Gastrocnemius medialis (tissue), 4 donors: ENCODE data around the gene CALCA. TPM values are rescaled to one million over a fixed set of nuclear protein-coding genes. Genes with fewer than 3 reads are reported as not detected.

ENCODE experiments used
- ATAC-seq, 2 donors: fragments of 150-250 bp; one replicate each; pipeline ENCODE4 v1.9.1; 2016
- DNase-seq, 2 donors: peaks; one replicate each; pipeline ENCODE4 v3.0.0-alpha.2; 2019
- H3K27ac ChIP-seq, 4 donors: fragments of 200-600 bp; sonication (generic); 1 replicate in 1 of 4; 2 replicates in 3 of 4; pipeline ENCODE4 v1.5.1; 2016 to 2018; ENCODE audit warnings: mild to moderate bottlenecking in 2 of 4, moderate library complexity in 1 of 4
- H3K27me3 ChIP-seq, 3 donors: fragments of 200-600 bp; sonication (generic) in 2 of 3; 1 replicate in 1 of 3; 2 replicates in 2 of 3; pipeline versions ENCODE4 v1.5.1 to v1.6.0; 2016 to 2019; ENCODE audit warnings: mild to moderate bottlenecking in 1 of 3, moderate library complexity in 1 of 3
- H3K36me3 ChIP-seq, 2 donors: fragments of 200-600 bp; sonication (generic) in 1 of 2; one replicate each; pipeline ENCODE4 v1.5.1; 2017 to 2018
- H3K4me1 ChIP-seq, 2 donors: fragments of 200-600 bp; sonication (generic) in 1 of 2; one replicate each; pipeline ENCODE4 v1.5.1; 2016 to 2017; ENCODE audit warnings: mild to moderate bottlenecking in 2 of 2
- H3K4me3 ChIP-seq, 4 donors: fragments of 200-600 bp; sonication (generic) in 3 of 4; 1 replicate in 1 of 4; 2 replicates in 3 of 4; pipeline ENCODE4 v1.5.1; 2016 to 2019; ENCODE audit warnings: mild to moderate bottlenecking in 2 of 4
- H3K9me3 ChIP-seq, 3 donors: fragments of 200-600 bp; sonication (generic) in 2 of 3; 1 replicate in 1 of 3; 2 replicates in 2 of 3; pipeline ENCODE4 v1.5.1; 2016 to 2019
- POLR2A ChIP-seq, 2 donors: fragments of 450-650 bp; IDR thresholded peaks; one replicate each; pipeline ENCODE4 v1.6.1; 2017; ENCODE audit warnings: antibody characterized with exemption in 2 of 2, mild to moderate bottlenecking in 2 of 2, moderate library complexity in 2 of 2
- in situ Hi-C, 4 donors: fragments of 200-750 bp; cut with MboI; loops; one replicate each; pipeline versions ENCODE4 v1.15.0 to v1.8.0; 2017; ENCODE audit warnings: low sequenced_read_pairs in 4 of 4
- intact Hi-C: fragments of 100-400 bp; cut with DNase I; formaldehyde crosslinking; loops from one replicate; pipeline ENCODE4 v1.15.1; 2023; ENCODE audit warnings: low total_unique reads
- total RNA-seq, 4 donors: library from RNA; depleted of rRNA; stranded (reverse); fragments of >200 nt; gene quantifications; one replicate each; pipeline versions ENCODE4 v1.1.0 to v1.2.3, GENCODE V29; 2016
- TF ChIP-seq, protein P1 (sequence below), 5 experiments: fragments of 450-650 bp in 3 of 5; fragments of 200-600 bp in 2 of 5; sonication (generic) in 2 of 5; IDR thresholded peaks in 4 of 5; conservative IDR thresholded peaks in 1 of 5; 1 replicate in 4 of 5; 2 replicates in 1 of 5; pipeline ENCODE4 v1.5.1; 2016 to 2019; ENCODE audit warnings: antibody characterized with exemption in 5 of 5, mild to moderate bottlenecking in 3 of 5, moderate library complexity in 3 of 5

Gene CALCA, protein sequence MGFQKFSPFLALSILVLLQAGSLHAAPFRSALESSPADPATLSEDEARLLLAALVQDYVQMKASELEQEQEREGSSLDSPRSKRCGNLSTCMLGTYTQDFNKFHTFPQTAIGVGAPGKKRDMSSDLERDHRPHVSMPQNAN
- not detected for total RNA-seq

DNA sequence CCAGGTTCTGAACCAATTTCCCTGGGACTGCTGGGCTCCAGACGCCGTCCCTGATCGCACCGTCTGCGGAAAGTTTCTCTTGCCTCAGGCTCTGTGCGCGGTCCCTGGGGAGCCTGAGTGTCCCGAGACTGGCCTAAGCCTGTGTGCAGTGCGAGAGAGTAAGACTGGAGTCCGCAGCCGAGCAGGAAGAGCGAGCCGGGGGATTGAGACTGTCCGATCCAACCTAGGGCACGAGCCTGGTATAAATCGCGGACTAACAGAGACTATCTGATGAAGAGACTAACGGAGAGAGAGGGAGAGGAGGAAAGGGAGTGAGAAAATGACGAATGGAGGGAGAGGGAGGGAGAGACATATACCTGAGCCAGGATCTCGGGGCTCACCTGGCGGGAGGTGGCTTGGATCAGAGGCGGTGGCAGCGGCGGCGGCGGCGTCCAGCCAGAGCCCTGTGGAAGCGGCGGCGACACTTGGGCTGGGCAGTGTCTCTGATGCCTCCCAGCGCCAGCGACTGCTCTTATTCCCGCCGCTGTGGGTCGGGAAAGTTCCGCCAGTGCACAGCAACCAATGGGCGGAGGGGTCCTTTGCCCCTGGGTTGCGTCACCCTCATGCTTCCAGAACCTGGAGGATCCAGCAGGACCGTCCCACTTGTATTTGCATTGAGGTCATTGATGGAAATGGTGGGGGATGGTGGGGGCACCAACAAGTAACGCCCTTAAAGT is at the start of gene CALCA:
CALCA (minus strand) TSS at position 487 of the 716 bp plus-strand sequence. CDS start 1,159 bp downstream, outside the sequence.
- Histone ChIP-seq H3K4me1 (peaks cover 14 to 32% of the 10 kb centered on the region in 2 donors), H3K4me3 (peak within 1 kb of the TSS in 1 of 4 donors; percentile 20), H3K27me3 (peaks cover 72 to 75% (median 74%) of the 10 kb centered on the region in 3 donors), H3K9me3 (no peaks in the 10 kb centered on the region), H3K36me3 (no peaks in the 10 kb centered on the region), H3K27ac (no peak within 1 kb of the TSS)
- TF ChIP-seq, protein P1, sequence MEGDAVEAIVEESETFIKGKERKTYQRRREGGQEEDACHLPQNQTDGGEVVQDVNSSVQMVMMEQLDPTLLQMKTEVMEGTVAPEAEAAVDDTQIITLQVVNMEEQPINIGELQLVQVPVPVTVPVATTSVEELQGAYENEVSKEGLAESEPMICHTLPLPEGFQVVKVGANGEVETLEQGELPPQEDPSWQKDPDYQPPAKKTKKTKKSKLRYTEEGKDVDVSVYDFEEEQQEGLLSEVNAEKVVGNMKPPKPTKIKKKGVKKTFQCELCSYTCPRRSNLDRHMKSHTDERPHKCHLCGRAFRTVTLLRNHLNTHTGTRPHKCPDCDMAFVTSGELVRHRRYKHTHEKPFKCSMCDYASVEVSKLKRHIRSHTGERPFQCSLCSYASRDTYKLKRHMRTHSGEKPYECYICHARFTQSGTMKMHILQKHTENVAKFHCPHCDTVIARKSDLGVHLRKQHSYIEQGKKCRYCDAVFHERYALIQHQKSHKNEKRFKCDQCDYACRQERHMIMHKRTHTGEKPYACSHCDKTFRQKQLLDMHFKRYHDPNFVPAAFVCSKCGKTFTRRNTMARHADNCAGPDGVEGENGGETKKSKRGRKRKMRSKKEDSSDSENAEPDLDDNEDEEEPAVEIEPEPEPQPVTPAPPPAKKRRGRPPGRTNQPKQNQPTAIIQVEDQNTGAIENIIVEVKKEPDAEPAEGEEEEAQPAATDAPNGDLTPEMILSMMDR (IDR thresholded peaks at IDR 0.05 in 4 of 5, conservative IDR thresholded peaks at IDR 0.05 in 1 of 5): no peak
- no peak for TF ChIP-seq POLR2A (IDR thresholded peaks at IDR 0.05)
- ATAC-seq: no peak
- DNase-seq: no peak
- in situ Hi-C loops (no loop called here), intact Hi-C loops (no loop called here)

DNA sequence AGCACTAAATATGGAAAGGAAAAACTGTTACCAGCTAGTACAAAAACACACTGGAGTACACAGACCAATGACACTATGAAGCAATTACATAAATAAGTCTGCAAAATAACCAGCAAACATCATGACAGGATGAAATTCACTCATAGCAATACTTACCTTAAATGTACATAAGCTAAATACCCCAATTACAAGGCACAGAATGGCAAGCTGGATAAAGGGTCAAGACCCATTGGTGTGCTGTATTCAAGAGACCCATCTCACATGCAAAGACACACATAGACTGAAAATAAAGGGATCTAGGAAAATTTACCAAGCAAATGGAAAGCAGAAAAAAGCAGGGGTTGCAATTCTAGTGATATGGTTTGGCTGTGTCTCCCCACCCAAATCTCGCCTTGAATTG is 44.0 kb upstream of the CALCA start:
- Histone ChIP-seq H3K4me1 (no peaks in the 10 kb centered on the region), H3K36me3 (no peaks in the 10 kb centered on the region), H3K4me3 (no peak overlapping the region), H3K27ac (no peak overlapping the region), H3K9me3 (no peaks in the 10 kb centered on the region), H3K27me3 (no peaks in the 10 kb centered on the region)
- ATAC-seq (no peak), DNase-seq (no peak)
- in situ Hi-C loops (no loop called here), intact Hi-C loops (no loop called here)
- no peak for TF ChIP-seq POLR2A (IDR thresholded peaks at IDR 0.05)
- TF ChIP-seq, protein P1 (IDR thresholded peaks at IDR 0.05 in 4 of 5, conservative IDR thresholded peaks at IDR 0.05 in 1 of 5): no peak

DNA sequence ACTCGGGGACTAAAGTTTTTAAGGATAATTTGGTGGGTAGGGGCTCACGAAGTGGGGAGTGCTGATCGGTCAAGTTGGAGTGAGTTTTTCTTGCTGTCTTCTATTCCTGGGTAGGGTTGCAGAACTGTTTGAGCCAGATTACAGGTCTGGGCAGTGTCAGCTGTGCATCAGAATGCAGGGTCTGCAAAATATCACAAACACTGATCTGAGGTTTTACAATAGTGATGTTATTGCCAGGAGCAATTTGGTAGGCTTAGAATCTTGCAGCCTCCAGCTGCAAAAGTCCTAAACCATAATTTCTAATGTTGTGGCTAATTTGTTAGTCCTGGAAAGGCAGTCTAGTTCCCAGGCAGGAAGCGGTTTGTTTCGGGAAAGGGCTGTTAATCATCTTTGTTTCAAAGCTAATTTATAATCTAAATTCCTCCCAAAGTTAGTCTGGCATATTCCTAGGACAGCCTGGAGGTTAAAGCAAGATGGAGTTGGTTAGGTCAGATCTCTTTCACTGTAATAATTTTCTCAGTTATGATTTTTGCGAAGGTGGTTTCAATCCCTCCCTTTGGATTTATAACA is 39.7 kb upstream of the CALCA start:
- H3K36me3 ChIP-seq: no peaks in the 10 kb centered on the region
- no peaks in the 10 kb centered on the region for H3K9me3 ChIP-seq
- H3K27ac ChIP-seq: no peak overlapping the region
- no peak for TF ChIP-seq POLR2A (IDR thresholded peaks at IDR 0.05)
- TF ChIP-seq, protein P1 (IDR thresholded peaks at IDR 0.05 in 4 of 5, conservative IDR thresholded peaks at IDR 0.05 in 1 of 5): no peak
- no peak overlapping the region for H3K4me3 ChIP-seq
- DNase-seq: no peak
- no peak for ATAC-seq
- H3K27me3 ChIP-seq: no peaks in the 10 kb centered on the region
- intact Hi-C loops: no loop called here
- in situ Hi-C loops: no loop called here
- no peaks in the 10 kb centered on the region for H3K4me1 ChIP-seq

DNA sequence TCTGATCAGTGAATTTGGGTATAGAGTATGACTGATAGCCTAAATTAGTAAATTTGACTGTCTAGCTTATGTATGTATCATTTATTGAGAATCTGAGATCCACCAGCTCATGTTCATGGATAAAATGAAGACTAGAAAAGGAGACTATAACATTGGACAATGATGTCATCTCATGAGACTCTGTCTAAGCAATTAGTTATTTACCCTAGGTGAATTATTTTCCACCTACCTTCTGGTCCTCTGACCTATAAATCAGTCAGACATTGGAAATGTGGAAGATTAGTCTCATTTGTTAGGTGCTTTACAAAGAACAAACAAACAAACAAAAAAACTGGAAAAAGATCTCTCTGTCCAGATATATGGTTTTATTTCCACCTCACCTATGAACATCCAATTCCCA is 38.7 kb upstream of the CALCA start:
- Histone ChIP-seq H3K4me3 (no peak overlapping the region), H3K27me3 (no peaks in the 10 kb centered on the region), H3K4me1 (no peaks in the 10 kb centered on the region), H3K9me3 (no peaks in the 10 kb centered on the region), H3K27ac (no peak overlapping the region), H3K36me3 (no peaks in the 10 kb centered on the region)
- TF ChIP-seq, protein P1 (IDR thresholded peaks at IDR 0.05 in 4 of 5, conservative IDR thresholded peaks at IDR 0.05 in 1 of 5): no peak
- no peak for TF ChIP-seq POLR2A (IDR thresholded peaks at IDR 0.05)
- in situ Hi-C loops (no loop called here), intact Hi-C loops (no loop called here)
- no peak for ATAC-seq
- no peak for DNase-seq
